ENCODE data around the gene ZC3H7A. TPM values are rescaled to one million over a fixed set of nuclear protein-coding genes. Genes with fewer than 3 reads are reported as not detected.

The ZC3H7A gene
- total RNA-seq, 1 experiment from 2014 or later = 42.0 TPM

DNA sequence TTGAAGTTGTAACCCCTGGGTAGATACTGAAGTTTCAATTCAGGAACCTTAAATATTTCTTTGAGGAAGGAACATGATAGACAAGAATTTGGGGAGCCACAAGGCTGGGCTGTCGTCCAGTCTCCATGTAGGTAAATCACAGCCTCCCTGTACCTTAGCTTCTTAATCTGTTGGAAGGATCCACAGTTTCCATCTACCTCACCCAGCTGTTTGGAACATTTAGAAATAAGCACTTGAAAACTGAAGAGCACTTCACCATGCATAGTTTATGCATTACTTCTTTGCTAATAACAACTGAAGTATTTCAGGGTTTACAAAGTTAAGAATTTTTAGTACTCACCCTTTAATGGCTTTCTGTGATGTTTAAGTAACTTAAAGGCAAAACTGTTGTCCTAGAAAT, 71.6 kb downstream of the ZC3H7A start:
- Mint-ChIP-seq H3K27me3 (ENCODE audit: insufficient read depth, unreplicated experiment) (no peaks in the 10 kb centered on the region), H3K4me3 (ENCODE audit: unreplicated experiment) (no peak overlapping the region), H3K27ac (ENCODE audit: unreplicated experiment) (no peak overlapping the region), H3K4me1 (ENCODE audit: low read depth, unreplicated experiment) (peaks cover 7% of the 10 kb centered on the region), H3K9me3 (ENCODE audit: unreplicated experiment) (no peaks in the 10 kb centered on the region), H3K36me3 (ENCODE audit: insufficient read depth, unreplicated experiment) (peaks cover 50% of the 10 kb centered on the region)
- Histone ChIP-seq H3K4me1 (no peaks in the 10 kb centered on the region), H3K9me3 (no peaks in the 10 kb centered on the region), H3K36me3 (ENCODE audit: control insufficient read depth, insufficient read depth, low read length) (peaks cover 2% of the 10 kb centered on the region; the same call in 1 of the 2 replicates), H3K27me3 (replicated peaks; ENCODE audit: control insufficient read depth, insufficient read depth, low read length) (no peaks in the 10 kb centered on the region), H3K4me3 (ENCODE audit: low read depth, low read length) (no peak overlapping the region)
- intact Hi-C loops (cut with micrococcal nuclease; ENCODE audit: unreplicated experiment) = no loop called here
- DNase-seq = no peak
- no TSS peak for BruUV-seq (replicated peaks)
- TF ChIP-seq, protein P1, sequence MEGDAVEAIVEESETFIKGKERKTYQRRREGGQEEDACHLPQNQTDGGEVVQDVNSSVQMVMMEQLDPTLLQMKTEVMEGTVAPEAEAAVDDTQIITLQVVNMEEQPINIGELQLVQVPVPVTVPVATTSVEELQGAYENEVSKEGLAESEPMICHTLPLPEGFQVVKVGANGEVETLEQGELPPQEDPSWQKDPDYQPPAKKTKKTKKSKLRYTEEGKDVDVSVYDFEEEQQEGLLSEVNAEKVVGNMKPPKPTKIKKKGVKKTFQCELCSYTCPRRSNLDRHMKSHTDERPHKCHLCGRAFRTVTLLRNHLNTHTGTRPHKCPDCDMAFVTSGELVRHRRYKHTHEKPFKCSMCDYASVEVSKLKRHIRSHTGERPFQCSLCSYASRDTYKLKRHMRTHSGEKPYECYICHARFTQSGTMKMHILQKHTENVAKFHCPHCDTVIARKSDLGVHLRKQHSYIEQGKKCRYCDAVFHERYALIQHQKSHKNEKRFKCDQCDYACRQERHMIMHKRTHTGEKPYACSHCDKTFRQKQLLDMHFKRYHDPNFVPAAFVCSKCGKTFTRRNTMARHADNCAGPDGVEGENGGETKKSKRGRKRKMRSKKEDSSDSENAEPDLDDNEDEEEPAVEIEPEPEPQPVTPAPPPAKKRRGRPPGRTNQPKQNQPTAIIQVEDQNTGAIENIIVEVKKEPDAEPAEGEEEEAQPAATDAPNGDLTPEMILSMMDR (IDR thresholded peaks at IDR 0.05; ENCODE audit: insufficient read depth in 1 of 2, low read depth in 1 of 2, low read length in 1 of 2, severe bottlenecking in 1 of 2, unreplicated experiment in 1 of 2) = no peak
- CTCF ChIA-PET = no interaction called here
- POLR2A ChIA-PET = no interaction called here

DNA sequence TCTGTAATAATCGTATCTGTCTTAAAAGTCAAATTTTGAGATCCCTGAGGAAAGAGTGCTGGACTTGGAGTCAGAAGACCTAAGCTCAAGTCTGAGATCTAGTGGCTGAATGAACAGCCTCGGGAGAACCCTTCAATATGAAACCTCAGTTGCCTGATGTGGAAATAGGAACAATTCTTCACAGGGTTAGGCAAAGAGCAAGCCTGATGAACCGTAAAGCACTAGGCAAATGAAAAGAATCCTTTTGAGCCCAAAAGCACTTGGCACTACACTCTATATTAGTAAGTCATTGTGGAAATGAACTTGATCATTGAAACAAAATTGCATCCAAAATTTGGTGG, 74.6 kb downstream of the ZC3H7A start:
- Histone ChIP-seq H3K36me3 (ENCODE audit: control insufficient read depth, insufficient read depth, low read length) (peaks cover 2% of the 10 kb centered on the region; the same call in 1 of the 2 replicates), H3K9me3 (no peaks in the 10 kb centered on the region), H3K4me1 (no peaks in the 10 kb centered on the region), H3K4me3 (ENCODE audit: low read depth, low read length) (no peak overlapping the region), H3K27me3 (replicated peaks; ENCODE audit: control insufficient read depth, insufficient read depth, low read length) (no peaks in the 10 kb centered on the region)
- Mint-ChIP-seq H3K4me3 (ENCODE audit: unreplicated experiment) (no peak overlapping the region), H3K9me3 (ENCODE audit: unreplicated experiment) (no peaks in the 10 kb centered on the region), H3K27me3 (ENCODE audit: insufficient read depth, unreplicated experiment) (no peaks in the 10 kb centered on the region), H3K4me1 (ENCODE audit: low read depth, unreplicated experiment) (peaks cover 13% of the 10 kb centered on the region), H3K27ac (ENCODE audit: unreplicated experiment) (no peak overlapping the region), H3K36me3 (ENCODE audit: insufficient read depth, unreplicated experiment) (peaks cover 52% of the 10 kb centered on the region)
- TF ChIP-seq, protein P1 (IDR thresholded peaks at IDR 0.05; ENCODE audit: insufficient read depth in 1 of 2, low read depth in 1 of 2, low read length in 1 of 2, severe bottlenecking in 1 of 2, unreplicated experiment in 1 of 2) = no peak
- ChIA-PET POLR2A (no interaction called here), CTCF (no interaction called here)
- intact Hi-C loops (cut with micrococcal nuclease; ENCODE audit: unreplicated experiment) = no loop called here
- no TSS peak for BruUV-seq (replicated peaks)
- DNase-seq = no peak

DNA sequence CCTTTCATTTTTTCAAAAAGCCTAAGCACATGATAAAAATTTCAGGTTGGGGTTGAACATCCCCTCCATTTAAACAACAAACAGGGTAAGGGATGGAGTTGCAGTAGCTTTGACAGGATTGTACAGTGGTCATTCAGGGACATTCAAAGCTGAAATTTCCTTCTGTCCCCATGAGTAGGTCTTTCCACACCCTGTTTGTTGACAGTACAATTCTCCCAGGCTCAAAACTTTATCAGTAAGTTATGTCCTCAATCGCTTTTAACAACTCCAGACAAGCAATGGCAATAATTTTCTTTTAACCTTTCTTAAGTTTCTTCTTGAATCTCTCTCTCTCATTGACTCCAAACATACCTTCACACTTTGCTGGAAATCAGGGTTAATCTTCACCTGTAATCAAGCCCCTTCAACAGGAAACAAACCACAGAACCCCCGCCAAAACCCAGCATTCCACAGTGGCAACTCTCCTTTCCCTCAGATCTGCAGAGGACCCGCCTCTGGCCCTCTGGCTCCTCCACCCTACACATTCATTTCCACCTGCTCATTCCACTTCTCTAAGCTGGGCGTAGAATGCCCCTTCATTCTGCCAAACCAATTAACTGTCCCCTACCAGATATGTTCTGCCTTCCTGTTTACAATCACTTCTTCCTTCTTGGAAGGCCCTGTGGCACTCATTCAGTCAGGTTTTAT, 75.1 kb downstream of the ZC3H7A start:
- CTCF ChIA-PET = no interaction called here
- Mint-ChIP-seq H3K36me3 (ENCODE audit: insufficient read depth, unreplicated experiment) (peaks cover 53% of the 10 kb centered on the region), H3K27ac (ENCODE audit: unreplicated experiment) (no peak overlapping the region), H3K9me3 (ENCODE audit: unreplicated experiment) (no peaks in the 10 kb centered on the region), H3K27me3 (ENCODE audit: insufficient read depth, unreplicated experiment) (no peaks in the 10 kb centered on the region), H3K4me1 (ENCODE audit: low read depth, unreplicated experiment) (peaks cover 13% of the 10 kb centered on the region), H3K4me3 (ENCODE audit: unreplicated experiment) (no peak overlapping the region)
- POLR2A ChIA-PET = no interaction called here
- Histone ChIP-seq H3K36me3 (ENCODE audit: control insufficient read depth, insufficient read depth, low read length) (peaks cover 2% of the 10 kb centered on the region; the same call in 1 of the 2 replicates), H3K9me3 (no peaks in the 10 kb centered on the region), H3K4me1 (no peaks in the 10 kb centered on the region), H3K4me3 (ENCODE audit: low read depth, low read length) (no peak overlapping the region), H3K27me3 (replicated peaks; ENCODE audit: control insufficient read depth, insufficient read depth, low read length) (no peaks in the 10 kb centered on the region)
- intact Hi-C loops (cut with micrococcal nuclease; ENCODE audit: unreplicated experiment) = no loop called here
- DNase-seq = no peak
- no TSS peak for BruUV-seq (replicated peaks)
- TF ChIP-seq, protein P1 (IDR thresholded peaks at IDR 0.05; ENCODE audit: insufficient read depth in 1 of 2, low read depth in 1 of 2, low read length in 1 of 2, severe bottlenecking in 1 of 2, unreplicated experiment in 1 of 2) = no peak

Measured in Caco-2 (cell line).